Measurements from ENCODE around the gene FOXJ3.

The FOXJ3 gene

DNA sequence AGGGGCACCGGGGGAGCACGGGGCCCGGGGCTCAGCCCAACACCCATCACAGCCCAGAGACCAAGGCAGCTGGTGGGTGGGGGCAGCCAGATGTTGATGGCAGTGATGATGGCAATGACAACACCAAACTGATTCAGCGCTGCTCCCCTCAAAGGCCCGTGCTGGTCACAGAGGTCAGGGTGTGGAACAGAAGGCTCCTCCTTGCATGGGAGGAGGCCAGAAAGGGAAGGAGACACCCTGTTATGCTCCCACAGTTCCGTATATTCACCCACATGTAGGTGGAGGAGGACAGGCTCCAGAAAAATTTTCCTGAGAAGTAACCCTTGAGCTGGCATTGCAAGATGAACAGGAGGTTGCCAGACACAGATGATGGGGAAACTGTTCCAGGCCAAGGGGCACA lies 181.4 kb downstream of the FOXJ3 start:
- no peak for DNase-seq (ENCODE audit: low spot score)
- TF ChIP-seq, protein P1, sequence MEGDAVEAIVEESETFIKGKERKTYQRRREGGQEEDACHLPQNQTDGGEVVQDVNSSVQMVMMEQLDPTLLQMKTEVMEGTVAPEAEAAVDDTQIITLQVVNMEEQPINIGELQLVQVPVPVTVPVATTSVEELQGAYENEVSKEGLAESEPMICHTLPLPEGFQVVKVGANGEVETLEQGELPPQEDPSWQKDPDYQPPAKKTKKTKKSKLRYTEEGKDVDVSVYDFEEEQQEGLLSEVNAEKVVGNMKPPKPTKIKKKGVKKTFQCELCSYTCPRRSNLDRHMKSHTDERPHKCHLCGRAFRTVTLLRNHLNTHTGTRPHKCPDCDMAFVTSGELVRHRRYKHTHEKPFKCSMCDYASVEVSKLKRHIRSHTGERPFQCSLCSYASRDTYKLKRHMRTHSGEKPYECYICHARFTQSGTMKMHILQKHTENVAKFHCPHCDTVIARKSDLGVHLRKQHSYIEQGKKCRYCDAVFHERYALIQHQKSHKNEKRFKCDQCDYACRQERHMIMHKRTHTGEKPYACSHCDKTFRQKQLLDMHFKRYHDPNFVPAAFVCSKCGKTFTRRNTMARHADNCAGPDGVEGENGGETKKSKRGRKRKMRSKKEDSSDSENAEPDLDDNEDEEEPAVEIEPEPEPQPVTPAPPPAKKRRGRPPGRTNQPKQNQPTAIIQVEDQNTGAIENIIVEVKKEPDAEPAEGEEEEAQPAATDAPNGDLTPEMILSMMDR (IDR thresholded peaks at IDR 0.05), result no peak
- H3K4me3 ChIP-seq, result no peak overlapping the region
- no peak overlapping the region for H3K27ac ChIP-seq

DNA sequence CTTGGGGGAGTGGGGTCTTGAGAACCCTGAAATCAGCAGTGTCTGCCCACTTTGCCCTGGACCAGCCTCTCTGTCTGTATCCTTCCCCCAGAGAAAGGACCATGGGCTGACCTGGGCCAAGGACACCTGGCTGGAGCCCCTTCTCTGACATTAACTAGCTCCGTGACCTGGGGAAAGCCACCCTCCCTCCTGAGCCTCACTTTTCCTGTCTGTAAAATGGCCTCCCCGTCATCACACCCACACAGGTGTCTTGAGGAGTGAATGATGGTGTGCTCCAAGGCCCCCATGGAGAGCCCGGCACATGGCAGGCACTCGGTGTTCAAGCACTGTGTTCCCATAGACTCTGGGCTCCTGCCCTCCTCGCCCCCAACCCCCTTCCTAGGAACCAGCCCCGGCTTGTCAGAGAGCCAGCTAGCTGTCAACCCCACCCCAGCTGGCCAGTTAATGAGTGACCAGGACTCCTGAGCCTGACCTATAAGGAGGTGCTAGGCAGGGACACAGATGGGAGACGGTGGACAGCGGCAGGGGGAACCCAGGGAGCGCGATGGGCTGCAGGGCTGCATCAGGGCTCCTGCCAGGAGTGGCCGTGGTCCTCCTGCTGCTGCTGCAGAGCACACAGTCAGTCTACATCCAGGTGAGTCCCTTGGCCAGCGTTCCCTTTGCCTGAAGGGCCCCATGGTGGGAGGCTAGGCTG lies 182.0 kb downstream of the FOXJ3 start, which contains the start of gene GUCA2B:
Gene GUCA2B (plus strand): TSS at position 504 of the 694 bp plus-strand sequence. CDS start 41 bp downstream, at position 545.
- DNase-seq (ENCODE audit: low spot score), result no peak
- Histone ChIP-seq H3K4me3 (no peak within 1 kb of the TSS), H3K27ac (no peak within 1 kb of the TSS)
- TF ChIP-seq, protein P1 (IDR thresholded peaks at IDR 0.05), result no peak

DNA sequence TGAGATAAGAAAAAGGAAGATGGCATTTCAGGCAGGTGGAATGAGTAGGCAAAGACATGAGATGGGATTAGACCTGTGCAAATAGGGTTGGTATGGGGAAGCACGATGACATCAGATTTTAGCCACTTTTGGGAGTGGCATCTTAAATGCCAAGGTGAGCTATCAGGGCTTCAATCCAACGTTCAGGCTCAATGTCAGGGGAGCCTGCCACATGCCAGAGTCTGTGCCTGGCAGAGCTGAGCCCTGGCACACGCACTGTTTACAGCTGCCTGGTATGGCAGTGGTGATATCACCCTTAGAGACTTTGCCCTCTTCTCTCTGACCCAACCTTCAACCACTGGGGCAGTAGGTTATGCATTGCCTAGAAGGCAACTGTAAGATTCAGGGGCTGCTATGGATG lies 182.9 kb downstream of the FOXJ3 start:
- DNase-seq (ENCODE audit: low spot score), result no peak
- TF ChIP-seq, protein P1 (IDR thresholded peaks at IDR 0.05), result no peak
- Histone ChIP-seq H3K4me3 (no peak overlapping the region), H3K27ac (no peak overlapping the region)

DNA sequence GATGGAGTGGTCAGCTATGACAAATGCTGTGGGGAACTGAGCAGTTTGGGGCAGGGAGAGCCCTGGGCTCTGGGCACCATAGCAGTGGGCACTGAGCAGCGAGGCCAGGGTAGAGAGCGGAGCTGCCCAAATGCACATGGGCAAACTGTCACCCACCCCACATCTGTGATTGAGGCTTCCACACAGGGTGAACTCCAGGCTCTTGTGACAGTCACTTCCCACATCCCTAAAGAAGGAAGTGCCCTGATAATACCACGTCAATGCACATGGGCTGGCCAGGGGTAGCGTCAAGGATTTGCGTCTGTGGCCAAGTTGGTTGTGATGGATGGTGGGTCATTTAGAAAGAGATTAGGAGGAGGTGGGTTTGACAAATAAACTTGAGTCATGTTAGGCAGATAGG lies 184.4 kb downstream of the FOXJ3 start:
- DNase-seq (ENCODE audit: low spot score), result no peak
- H3K4me3 ChIP-seq, result no peak overlapping the region
- TF ChIP-seq, protein P1 (IDR thresholded peaks at IDR 0.05), result no peak
- no peak overlapping the region for H3K27ac ChIP-seq

DNA sequence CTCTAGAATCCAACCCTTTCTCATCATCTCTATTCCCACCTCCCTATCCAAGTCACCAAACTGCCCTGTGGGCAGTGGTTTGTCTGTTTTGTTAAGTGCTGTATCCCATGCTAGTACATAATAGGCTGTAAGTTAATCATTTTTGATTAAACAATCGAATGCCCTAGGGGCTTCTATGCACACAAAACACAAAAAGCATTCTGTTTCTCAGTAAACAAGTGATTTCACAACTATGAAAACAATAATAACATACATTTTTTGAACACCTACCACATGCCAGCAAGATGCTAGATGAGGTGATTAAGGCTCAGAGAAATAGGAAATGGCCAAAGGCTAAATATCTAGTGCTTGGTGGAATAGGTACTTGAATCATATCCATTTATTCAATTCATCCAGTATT lies 186.9 kb downstream of the FOXJ3 start:
- TF ChIP-seq, protein P1 (IDR thresholded peaks at IDR 0.05), result no peak
- no peak overlapping the region for H3K27ac ChIP-seq
- DNase-seq (ENCODE audit: low spot score), result no peak
- H3K4me3 ChIP-seq, result no peak overlapping the region

DNA sequence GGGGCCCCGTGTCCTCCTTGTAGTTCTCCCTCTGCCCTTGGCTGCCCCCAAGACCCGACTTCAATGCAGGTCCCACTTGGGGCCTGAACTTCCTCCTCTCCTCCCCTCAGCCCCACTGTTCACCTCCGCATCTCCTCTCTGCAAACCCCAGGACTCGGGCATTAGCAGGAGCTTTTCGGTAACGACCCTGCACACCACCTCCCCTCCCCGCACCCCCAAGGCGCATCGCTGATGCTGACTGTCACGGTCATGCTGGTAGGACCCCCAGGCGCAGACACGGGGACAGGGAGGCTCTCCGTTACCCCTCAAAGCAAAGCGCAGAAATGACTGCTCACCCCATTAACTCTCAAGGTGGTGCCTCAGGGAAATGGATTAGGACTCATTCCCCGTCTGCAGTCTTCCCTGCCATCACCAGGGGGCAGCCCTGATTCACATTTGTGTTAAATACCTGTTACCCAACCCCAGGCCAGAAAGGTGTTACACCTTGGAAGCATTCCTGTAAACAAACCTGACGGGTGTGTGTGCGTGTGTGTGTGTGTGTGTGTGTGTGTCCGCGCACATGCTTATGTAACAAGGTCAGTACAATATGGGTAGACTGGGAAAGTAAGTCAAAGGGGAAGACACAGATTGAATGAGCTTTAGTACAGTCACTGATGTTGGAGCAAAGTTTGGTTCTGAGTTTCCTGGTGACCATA lies 188.3 kb downstream of the FOXJ3 start:
- no peak for DNase-seq (ENCODE audit: low spot score)
- H3K27ac ChIP-seq, result no peak overlapping the region
- TF ChIP-seq, protein P1 (IDR thresholded peaks at IDR 0.05), result peak; percentile 53
- H3K4me3 ChIP-seq, result no peak overlapping the region

Data from coronary artery (tissue), 2 donors.